ENCODE data around the gene GPR152. TPM values are rescaled to one million over a fixed set of nuclear protein-coding genes. Genes with fewer than 3 reads are reported as not detected.
A peak's percentile ranks its signal among the peaks of the same experiment; 100 is the strongest.

GPR152 gene
- polyA plus RNA-seq, 3 donors from 2014 or later: 0.23 to 2.5 TPM; not detected in 1

DNA sequence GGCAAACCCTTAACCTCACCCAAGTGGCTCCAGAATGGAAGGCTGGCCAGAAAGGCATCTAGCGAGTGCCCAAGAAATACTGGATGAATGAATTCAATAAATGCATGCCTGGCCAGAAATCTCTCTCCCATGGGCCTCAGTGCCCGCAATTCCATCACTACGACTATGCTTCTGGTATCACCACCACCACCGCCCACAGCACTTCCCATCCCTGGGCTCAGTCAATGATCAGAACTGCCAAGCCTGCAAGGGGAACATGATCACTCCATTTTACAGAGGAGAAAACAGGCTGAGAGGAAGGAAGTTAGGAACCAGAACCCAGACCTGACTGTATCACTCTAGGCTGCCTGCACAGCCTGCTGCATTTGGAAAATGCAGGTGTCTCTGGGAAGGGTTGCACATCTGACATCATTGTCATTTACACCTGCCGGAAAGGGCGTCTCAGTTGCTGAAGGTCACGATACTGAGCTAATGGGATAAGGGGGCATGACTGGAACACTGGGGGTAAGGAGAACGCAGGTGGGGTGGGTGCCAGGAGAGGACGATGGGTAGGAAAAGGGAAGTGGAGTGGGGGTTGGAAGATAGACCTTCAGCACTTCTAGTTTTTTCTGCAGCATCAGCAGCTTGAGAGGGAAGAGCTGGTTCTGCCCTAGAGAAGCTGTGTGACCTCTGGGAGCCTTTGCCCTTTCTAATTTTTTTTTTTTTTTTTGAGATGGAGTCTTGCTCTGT is 3.2 kb downstream of the GPR152 start:
- no peaks in the 10 kb centered on the region for H3K9me3 Mint-ChIP-seq
- no peak for DNase-seq
- no peak overlapping the region for H3K4me3 Mint-ChIP-seq
- H3K4me1 Mint-ChIP-seq: peaks cover 24 to 33% of the 10 kb centered on the region in 2 donors
- peaks cover 4 to 13% (median 5%) of the 10 kb centered on the region in 3 donors for H3K27me3 Mint-ChIP-seq (ENCODE audit: low read depth in 3 of 3)
- H3K36me3 Mint-ChIP-seq: no peaks in the 10 kb centered on the region
- H3K27ac Mint-ChIP-seq: peak overlapping the region in 1 of 6 donors; percentile 6

DNA sequence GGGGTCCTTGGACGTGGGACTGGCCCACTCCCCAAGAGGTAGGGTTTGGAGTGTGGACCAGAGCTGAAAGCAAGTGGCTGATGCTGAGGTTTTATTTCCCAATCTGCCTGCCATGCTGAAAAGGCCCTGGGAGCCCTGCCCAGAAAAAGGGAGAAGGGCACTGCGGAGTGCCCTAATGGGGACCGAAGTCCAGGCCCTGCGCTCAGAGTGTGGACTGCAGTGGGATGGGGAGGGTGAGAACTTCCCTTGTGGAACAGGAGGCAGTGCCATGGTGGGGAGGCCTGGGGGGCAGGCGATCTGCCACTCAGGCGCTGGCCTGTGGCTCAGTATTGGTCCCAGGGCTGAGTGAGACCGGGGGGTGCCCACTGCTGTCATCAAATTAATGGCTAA is 4.3 kb downstream of the GPR152 start:
- no peaks in the 10 kb centered on the region for H3K36me3 Mint-ChIP-seq
- H3K9me3 Mint-ChIP-seq: no peaks in the 10 kb centered on the region
- H3K27me3 Mint-ChIP-seq (ENCODE audit: low read depth in 3 of 3): peaks cover 9 to 18% (median 11%) of the 10 kb centered on the region in 3 donors
- H3K4me1 Mint-ChIP-seq: peaks cover 31 to 40% of the 10 kb centered on the region in 2 donors
- no peak for DNase-seq
- no peak overlapping the region for H3K4me3 Mint-ChIP-seq
- H3K27ac Mint-ChIP-seq: peak overlapping the region in 2 of 6 donors; percentile 40 to 73

DNA sequence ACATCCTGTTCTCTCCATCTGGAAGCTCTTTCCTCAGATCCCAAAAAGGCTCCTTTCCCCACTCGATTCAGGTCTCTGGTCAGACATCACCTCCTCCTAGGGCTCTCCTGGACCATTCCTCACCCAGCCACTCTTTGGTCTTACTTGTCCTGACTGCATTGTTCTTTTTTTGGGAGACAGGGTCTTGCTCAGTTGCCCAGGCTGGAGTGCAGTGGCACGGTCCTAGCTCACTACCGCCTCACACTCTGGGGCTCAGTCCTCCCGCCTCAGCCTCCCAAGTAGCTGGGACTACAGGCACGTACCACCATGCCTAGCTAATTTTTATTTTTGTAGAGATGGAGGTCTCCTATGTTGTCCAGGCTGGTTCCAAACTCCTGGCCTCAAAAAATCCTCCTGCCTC is 7.0 kb downstream of the GPR152 start:
- Mint-ChIP-seq H3K36me3 (no peaks in the 10 kb centered on the region), H3K4me1 (peaks cover 53 to 61% of the 10 kb centered on the region in 2 donors), H3K27ac (peak overlapping the region; percentile 83 to 94 (median 91)), H3K9me3 (no peaks in the 10 kb centered on the region), H3K27me3 (ENCODE audit: low read depth in 3 of 3) (peaks cover 4 to 14% (median 9%) of the 10 kb centered on the region in 3 donors), H3K4me3 (peak overlapping the region; percentile 82 to 88 (median 84))
- no peak for DNase-seq

DNA sequence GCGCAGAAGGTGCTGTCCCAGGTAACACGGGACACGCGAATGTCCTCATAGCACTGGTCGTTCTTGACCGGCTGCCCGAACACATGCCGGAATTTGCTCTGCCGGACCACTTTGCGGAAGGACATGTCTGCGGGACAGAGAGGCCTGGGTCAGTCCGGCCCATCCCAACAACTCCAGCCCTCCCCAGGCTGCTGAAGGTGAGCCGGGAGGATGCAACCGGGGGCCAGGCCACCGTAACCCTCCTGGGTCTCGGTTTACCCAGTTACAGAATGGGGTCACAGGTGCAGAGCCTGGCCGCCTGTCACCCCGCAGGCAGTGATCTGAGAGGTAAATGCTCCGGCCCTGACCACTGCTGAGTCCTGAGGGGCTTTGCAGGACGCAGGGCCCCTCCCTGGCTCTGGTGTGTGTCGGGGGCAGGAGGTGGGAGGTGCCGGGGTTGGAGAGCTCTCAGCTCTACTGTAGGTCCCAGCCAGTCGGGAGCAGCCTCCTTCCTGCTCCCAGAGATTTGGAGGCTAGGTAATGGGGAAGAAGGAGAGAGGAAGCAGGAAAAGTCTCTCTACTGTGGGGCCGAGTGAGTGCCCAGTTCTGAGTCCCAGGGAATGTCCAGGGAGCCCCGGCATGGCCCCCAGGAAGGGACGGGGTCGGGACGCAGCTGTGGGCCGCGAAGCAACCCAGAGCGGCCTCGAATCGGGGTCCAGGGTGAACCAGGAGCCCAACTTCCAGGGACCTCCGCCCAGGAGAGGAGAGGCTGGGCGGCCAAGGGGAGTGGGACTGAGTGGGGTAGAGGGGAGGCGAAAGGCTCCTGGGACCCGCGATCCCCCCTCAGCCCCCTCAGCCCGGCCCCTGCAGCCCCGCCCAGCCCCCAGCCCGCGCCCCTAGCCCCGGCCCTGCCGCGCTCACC is 9.8 kb downstream of the GPR152 start:
- DNase-seq: no peak
- peak overlapping the region; percentile 46 to 68 (median 64) for H3K4me3 Mint-ChIP-seq
- H3K4me1 Mint-ChIP-seq: peaks cover 76% of the 10 kb centered on the region in 2 donors
- no peaks in the 10 kb centered on the region for H3K36me3 Mint-ChIP-seq
- H3K9me3 Mint-ChIP-seq: no peaks in the 10 kb centered on the region
- H3K27ac Mint-ChIP-seq: peak overlapping the region; percentile 59 to 93 (median 84)
- H3K27me3 Mint-ChIP-seq (ENCODE audit: low read depth in 3 of 3): peaks cover 4 to 16% (median 7%) of the 10 kb centered on the region in 3 donors

DNA sequence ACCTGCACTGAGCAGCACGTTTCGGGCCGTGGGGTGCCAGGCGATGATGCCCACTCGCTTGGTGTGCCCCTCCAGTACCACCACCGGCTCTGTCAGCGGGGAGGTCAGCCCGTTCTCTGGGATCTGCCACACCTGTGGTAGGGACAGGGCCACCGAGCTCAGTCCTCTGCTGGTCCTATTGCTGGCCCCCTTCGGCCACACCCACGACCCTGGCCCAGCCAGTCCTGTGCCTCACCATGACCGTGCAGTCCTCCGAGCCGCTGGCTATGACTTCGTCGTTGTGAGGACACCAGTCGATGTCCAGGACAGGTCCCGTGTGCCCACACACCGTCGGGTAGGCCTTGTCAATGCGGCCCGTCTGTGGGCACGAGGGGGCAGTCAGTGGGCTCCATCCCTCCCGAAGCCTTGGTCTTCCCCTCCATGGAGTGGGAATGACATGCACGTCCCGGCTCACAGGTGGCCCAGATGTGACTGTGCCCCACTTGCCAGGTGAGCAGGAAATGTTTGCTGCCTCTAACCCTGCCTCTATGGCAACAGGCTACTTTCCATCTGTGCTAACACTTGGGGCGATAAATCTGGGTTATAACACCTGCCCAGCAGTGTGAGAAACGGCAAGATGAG is 10.7 kb downstream of the GPR152 start:
- H3K9me3 Mint-ChIP-seq: no peaks in the 10 kb centered on the region
- H3K4me1 Mint-ChIP-seq: peaks cover 75 to 78% of the 10 kb centered on the region in 2 donors
- peak overlapping the region; percentile 46 to 68 (median 62) for H3K4me3 Mint-ChIP-seq
- DNase-seq: no peak
- peak overlapping the region; percentile 76 to 93 (median 84) for H3K27ac Mint-ChIP-seq
- peaks cover 4 to 23% (median 15%) of the 10 kb centered on the region in 3 donors for H3K27me3 Mint-ChIP-seq (ENCODE audit: low read depth in 3 of 3)
- H3K36me3 Mint-ChIP-seq: peaks cover 0 to under 1% (median 0%) of the 10 kb centered on the region in 3 donors

DNA sequence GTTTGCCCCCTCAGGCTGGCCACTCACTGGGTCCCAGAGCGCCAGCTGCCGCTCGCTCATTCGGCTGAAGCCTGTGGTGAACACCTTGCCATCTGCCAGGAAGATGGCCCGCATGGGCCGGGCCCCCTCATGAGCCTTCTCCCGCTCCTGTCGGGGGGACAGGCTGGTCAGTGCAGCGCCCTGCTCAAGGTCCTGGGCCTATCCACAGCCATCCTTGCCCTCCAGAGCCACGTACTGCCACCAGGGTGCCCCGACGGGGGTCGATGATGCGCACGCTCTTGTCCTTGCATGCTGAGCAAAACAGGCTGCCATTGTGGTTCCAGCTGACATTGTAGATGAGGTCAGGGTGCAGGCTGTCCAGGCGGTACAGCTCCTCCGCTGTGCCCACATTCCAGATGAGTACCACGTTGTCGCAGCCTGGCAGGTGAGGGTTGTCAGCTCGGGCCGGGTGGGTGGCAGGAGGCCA is 11.4 kb downstream of the GPR152 start:
- Mint-ChIP-seq H3K27me3 (ENCODE audit: low read depth in 3 of 3) (peaks cover 4 to 29% (median 18%) of the 10 kb centered on the region in 3 donors), H3K27ac (peak overlapping the region; percentile 64 to 96 (median 81)), H3K36me3 (peaks cover 0 to 5% (median 4%) of the 10 kb centered on the region in 3 donors), H3K4me3 (peak overlapping the region in 3 of 5 donors; percentile 21 to 35 (median 26)), H3K4me1 (peaks cover 77 to 78% of the 10 kb centered on the region in 2 donors), H3K9me3 (no peaks in the 10 kb centered on the region)
- DNase-seq: no peak

DNA sequence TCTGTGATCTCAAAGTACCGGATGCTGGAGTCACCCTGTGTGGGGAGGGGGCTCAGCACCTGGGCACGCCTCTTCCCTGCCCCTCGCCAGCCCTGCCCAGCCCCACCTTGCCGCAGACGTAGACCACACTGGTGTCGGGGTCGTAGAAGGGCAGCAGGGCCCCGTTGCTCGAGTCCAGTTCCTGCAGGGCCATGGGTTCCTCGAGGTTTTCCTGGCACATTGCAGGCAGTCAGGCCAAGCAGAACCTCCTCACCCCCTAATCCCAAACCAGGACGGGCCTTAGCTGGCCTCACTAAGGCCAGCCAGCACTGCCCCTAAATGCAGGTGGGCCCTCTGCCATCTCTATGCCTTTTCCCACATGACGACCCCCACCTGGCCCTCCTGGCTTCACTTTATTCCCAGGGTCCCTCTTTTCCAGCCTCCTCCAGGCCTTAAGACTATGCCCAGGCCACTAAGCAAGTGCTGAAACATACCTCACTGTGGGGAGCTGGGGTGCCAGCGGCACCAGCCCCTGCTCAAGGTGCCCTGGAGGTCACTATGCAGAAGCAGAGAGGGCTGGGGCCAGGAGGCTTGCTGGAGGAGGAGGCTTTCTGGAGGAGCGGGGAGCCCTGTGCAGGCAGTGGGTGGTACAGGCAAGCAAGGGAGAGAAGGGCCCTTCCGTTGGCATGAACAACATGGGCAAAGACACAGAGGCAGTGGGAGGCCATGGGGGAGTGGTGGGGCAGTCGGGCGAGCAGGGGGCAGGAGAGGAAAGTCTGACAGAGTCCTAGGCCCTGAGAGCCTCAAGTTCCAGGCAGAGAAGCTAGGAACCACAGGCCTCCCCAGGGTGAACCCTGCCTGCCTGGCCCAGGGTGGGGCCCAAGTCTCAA is 12.1 kb downstream of the GPR152 start:
- Mint-ChIP-seq H3K36me3 (peaks cover 0 to 5% (median 4%) of the 10 kb centered on the region in 3 donors), H3K4me3 (peak overlapping the region; percentile 89 to 98 (median 97)), H3K9me3 (no peaks in the 10 kb centered on the region), H3K27ac (peak overlapping the region; percentile 86 to 96 (median 93)), H3K27me3 (ENCODE audit: low read depth in 3 of 3) (peaks cover 4 to 31% (median 20%) of the 10 kb centered on the region in 3 donors), H3K4me1 (peaks cover 75% of the 10 kb centered on the region in 2 donors)
- no peak for DNase-seq

DNA sequence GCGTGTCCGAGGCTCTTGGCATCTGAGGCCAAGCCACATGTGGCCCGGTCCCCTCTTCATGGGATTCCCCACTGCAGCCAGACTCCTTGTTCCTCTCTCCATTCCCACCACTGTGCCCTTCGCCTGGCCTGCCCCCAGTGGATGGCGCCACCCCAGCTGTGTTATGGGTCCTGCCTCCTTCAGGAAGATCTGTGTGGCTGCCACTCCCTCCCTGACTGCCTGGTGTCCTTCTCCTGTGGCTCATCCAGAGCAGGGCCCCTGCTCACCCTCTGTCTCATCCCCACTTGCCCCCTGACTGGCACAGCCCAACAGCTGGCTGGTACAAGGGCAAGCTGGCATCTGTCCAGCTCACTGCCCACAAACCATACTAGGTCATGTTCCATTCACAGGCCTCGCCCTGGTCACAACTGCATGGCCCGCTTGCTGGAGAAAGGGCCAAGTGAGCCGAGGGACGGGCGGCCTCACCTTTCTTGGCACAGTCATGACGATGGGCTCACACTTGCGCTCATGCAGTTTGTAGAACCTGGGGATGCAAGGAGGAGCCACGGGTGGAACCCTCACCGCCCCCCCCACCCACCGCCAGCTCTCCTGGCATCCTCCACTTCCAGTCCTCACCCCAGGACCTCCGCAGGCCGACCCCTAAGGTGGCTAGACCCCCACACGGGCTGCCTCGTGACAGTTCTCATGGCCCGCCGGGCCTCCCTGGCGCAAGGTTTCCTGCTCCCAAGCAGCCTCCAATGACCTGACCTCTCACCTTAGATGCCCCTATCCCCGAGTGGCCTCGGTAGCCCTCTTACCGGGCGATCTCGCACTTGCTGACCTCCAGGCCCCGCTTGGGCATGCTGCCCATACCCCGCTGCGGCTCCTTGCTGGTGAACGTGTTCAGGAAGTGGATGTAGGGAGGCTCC is 13.0 kb downstream of the GPR152 start:
- no peak for DNase-seq
- peaks cover 71 to 73% of the 10 kb centered on the region in 2 donors for H3K4me1 Mint-ChIP-seq
- no peaks in the 10 kb centered on the region for H3K9me3 Mint-ChIP-seq
- H3K27ac Mint-ChIP-seq: peak overlapping the region; percentile 86 to 96 (median 93)
- H3K27me3 Mint-ChIP-seq (ENCODE audit: low read depth in 3 of 3): peaks cover 4 to 35% (median 23%) of the 10 kb centered on the region in 3 donors
- H3K4me3 Mint-ChIP-seq: peak overlapping the region; percentile 89 to 98 (median 97)
- peaks cover 0 to 9% (median 4%) of the 10 kb centered on the region in 3 donors for H3K36me3 Mint-ChIP-seq

DNA sequence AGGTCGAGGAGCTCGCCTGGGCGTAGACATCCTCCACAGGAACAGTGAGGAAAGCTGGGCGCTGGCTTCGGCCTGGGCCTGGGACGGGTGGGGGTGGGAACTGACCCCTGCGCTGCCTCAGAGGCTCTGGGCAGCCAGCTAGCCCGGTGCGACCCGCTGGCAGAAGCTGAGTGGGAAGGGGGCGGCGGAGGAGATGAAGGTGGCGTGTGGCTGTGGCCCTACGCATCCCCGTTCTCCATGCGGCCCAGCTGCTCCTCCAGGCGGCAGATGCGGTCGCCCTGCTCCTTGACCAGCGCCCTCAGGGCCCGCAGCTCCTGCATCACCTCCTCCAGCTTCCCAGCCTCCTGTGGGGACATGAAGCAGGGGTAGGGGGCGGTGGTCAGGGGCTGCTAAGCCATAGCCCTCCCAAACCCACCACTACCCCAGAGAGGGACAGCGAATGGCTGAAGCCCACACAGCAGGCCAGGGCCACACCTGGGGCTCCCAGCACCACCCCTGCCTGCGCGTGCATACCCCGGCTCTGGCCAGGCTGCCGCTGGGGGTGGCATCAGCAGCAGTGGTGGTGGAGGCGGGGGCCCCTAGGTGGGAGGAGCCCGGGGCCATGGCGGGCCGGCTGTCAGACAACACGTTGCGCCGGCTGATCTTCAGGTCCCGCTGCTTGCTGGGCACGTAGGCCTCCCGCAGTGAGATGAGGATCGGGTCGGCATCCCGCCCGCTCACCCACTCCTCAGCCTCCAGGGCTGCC is 14.2 kb downstream of the GPR152 start:
- Mint-ChIP-seq H3K36me3 (peaks cover 0 to 9% (median 4%) of the 10 kb centered on the region in 3 donors), H3K27me3 (ENCODE audit: low read depth in 3 of 3) (peaks cover 0 to 29% (median 20%) of the 10 kb centered on the region in 3 donors), H3K4me3 (peak overlapping the region; percentile 89 to 98 (median 97)), H3K9me3 (no peaks in the 10 kb centered on the region), H3K4me1 (peaks cover 72 to 75% of the 10 kb centered on the region in 2 donors), H3K27ac (peak overlapping the region; percentile 86 to 96 (median 92))
- DNase-seq: peak in 1 of 3 donors; percentile 67

DNA sequence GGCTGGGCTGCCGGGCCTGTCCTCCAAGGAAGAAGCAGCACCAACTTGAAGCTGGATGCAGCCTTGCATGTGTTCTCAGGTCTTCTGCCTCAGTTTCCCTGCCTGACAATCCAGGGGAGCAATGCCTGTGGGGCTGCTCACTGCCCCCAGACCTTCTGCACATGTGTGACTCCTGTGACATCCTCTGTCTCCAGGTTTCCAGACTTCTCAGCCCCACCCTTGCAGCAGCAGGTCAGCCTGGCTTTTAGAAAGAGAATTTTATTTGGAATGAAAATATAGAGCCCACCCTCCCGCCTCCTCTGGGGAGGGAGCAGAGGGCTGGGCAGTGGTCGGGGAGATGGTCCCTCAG is 14.7 kb downstream of the GPR152 start:
- Mint-ChIP-seq H3K9me3 (no peaks in the 10 kb centered on the region), H3K27me3 (ENCODE audit: low read depth in 3 of 3) (peaks cover 0 to 28% (median 21%) of the 10 kb centered on the region in 3 donors), H3K4me3 (peak overlapping the region; percentile 89 to 98 (median 97)), H3K27ac (peak overlapping the region; percentile 83 to 95 (median 92)), H3K4me1 (peaks cover 76 to 79% of the 10 kb centered on the region in 2 donors), H3K36me3 (peaks cover 0 to 9% (median 4%) of the 10 kb centered on the region in 3 donors)
- no peak for DNase-seq

DNA sequence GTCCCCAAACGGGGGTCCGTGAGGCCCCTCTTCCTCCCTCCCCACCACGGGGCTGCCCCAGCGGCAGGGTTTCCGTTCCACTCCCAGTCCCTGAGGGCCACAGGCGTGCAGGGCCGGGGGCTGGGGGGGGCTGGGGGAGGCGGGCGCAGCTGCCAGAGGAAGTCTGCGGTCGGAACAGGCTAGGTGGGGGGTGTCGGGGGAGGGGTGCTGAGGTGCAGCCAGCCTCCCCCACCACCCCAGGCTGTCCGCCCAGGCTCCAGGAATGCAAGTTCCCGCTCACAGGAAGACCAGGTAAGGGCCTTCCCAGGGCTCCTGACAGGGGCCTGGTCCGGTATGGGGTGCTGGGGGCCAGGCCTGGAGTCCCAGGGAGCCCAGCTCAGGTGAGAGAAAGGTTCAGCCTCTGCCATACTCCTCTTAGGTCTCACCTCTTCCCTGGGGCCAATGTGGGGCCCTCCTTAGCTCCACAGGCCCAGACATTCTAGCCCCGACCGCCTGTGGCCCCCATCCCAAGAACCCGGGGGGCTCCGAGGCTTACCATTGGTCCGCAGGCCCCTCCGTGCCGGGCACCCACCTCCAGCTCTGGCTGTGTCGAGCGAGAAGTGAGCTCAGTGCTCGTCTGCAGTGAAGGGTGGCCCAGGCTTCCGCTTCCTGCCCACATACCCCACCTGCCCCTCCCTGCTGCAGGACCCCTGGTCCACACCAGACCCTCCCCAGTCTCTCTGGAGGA is 15.3 kb downstream of the GPR152 start, which contains the start of gene PTPRCAP:
TSS of gene PTPRCAP (minus strand) at position 601 of the 727 bp plus-strand sequence. CDS start at position 538, 63 bp downstream.
- H3K27ac Mint-ChIP-seq: peak within 1 kb of the TSS; percentile 83 to 96 (median 94)
- peaks cover 2 to 25% (median 24%) of the 10 kb centered on the region in 3 donors for H3K27me3 Mint-ChIP-seq (ENCODE audit: low read depth in 3 of 3)
- peak within 1 kb of the TSS; percentile 89 to 98 (median 97) for H3K4me3 Mint-ChIP-seq
- H3K9me3 Mint-ChIP-seq: no peaks in the 10 kb centered on the region
- peaks cover 76 to 79% of the 10 kb centered on the region in 2 donors for H3K4me1 Mint-ChIP-seq
- H3K36me3 Mint-ChIP-seq: peaks cover 1 to 9% (median 5%) of the 10 kb centered on the region in 3 donors
- peak; percentile 78 to 84 (median 81) for DNase-seq
